Right lobe of liver (tissue), 4 donors: ENCODE data around the gene PFDN2.

Experiments used
- POLR2A ChIP-seq: fragments of 450-650 bp; IDR thresholded peaks from one replicate; pipeline ENCODE4 v1.6.1; 2017; ENCODE audit warnings: antibody characterized with exemption, mild to moderate bottlenecking
- TF ChIP-seq, protein P1 (sequence below), 4 donors: fragments of 200-600 bp in 3 of 4; fragments of 450-650 bp in 1 of 4; IDR thresholded peaks; one replicate each; pipeline versions ENCODE4 v1.5.1 to v1.8.0; 2016 to 2022; ENCODE audit warnings: antibody characterized with exemption in 4 of 4, mild to moderate bottlenecking in 2 of 4
- donor health status: DM: no; HTN: no; CAD: no.
- donor health status: DM: no; HTN: no; CAD: no.
- donor health status: DM: no; HTN: yes; CAD: no.

DNA sequence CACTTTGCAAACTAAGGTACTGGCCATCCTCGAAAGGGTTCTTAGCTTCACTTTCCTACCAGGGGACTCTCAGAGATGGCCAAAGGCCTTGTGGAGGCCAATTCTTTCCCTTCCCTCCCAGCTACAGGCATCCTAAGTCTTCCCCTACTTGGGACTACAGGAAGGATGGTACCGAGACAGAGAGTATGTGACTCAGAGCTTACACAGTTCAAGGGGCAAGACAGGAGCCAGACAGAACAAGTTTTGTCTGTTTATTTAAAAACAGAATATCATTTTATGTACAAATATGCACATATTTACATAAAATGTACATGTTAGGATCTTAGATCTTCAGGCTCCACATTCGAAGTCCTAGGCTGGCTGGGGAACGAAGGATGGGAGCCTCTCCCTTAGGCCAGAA is 47.1 kb downstream of the PFDN2 start:
- TF ChIP-seq, protein P1, sequence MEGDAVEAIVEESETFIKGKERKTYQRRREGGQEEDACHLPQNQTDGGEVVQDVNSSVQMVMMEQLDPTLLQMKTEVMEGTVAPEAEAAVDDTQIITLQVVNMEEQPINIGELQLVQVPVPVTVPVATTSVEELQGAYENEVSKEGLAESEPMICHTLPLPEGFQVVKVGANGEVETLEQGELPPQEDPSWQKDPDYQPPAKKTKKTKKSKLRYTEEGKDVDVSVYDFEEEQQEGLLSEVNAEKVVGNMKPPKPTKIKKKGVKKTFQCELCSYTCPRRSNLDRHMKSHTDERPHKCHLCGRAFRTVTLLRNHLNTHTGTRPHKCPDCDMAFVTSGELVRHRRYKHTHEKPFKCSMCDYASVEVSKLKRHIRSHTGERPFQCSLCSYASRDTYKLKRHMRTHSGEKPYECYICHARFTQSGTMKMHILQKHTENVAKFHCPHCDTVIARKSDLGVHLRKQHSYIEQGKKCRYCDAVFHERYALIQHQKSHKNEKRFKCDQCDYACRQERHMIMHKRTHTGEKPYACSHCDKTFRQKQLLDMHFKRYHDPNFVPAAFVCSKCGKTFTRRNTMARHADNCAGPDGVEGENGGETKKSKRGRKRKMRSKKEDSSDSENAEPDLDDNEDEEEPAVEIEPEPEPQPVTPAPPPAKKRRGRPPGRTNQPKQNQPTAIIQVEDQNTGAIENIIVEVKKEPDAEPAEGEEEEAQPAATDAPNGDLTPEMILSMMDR (IDR thresholded peaks at IDR 0.05) = no peak
- no peak for TF ChIP-seq POLR2A
